ENCODE measurements around the gene MAGEB2.

The MAGEB2 gene

DNA sequence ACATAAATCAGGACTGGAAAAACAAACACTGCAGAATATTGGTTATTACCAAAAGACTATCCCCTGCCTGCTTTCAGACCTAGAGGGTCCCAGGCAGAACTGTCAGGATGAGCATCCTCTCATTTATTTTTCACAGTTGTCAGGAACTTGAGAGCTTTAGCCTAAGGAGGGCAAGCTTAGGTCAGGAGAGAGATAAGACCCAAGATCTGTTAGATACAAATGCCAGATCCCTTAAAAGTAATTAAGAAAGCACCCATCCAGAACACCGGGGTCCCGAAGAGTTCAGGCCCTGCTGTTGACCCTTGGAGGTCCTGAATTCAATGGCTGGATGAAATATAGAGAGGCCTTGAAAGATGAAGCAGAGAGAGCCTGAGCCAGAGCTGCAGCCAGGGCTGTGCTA lies 9.2 kb downstream of the MAGEB2 start:
- H3K27ac ChIP-seq (ENCODE audit: low read depth, low read length, severe bottlenecking), result peak overlapping the region; percentile 57
- H3K4me1 ChIP-seq (ENCODE audit: control insufficient read depth, insufficient read depth, low read length, poor library complexity, severe bottlenecking), result no peaks in the 10 kb centered on the region
- H3K36me3 ChIP-seq (ENCODE audit: control insufficient read depth, insufficient read depth, low read length), result no peaks in the 10 kb centered on the region
- WGBS, 2 experiments (ENCODE audit: insufficient coverage in 2 of 2), result no CpG with 5 or more reads among the region's 2 CpGs
- no peaks in the 10 kb centered on the region for H3K9me3 ChIP-seq (ENCODE audit: control insufficient read depth, low read length)
- H3K4me3 ChIP-seq (ENCODE audit: extremely low read depth, insufficient read depth, low read length, poor library complexity, severe bottlenecking), result no peak overlapping the region

DNA sequence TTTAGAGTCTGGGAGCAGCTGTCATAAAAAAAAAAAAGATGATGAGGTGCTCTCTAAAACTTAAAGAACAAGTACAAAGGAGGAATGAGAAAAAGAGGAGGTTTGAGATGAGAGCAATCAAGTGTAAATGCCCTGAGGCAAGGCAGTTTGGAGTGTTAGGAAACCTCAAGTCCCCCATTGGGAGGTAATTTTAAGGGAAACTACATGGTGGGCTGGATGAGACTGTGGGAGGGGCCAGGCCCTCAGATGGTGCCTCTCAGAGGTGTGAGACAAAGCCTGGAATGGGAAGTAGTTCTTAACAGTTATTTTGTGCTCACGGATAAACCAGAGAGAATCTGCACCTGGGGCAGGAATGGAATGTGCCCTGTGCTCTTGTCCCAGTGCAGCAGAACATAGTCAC lies 13.2 kb downstream of the MAGEB2 start:
- Histone ChIP-seq H3K4me3 (ENCODE audit: extremely low read depth, insufficient read depth, low read length, poor library complexity, severe bottlenecking) (no peak overlapping the region), H3K4me1 (ENCODE audit: control insufficient read depth, insufficient read depth, low read length, poor library complexity, severe bottlenecking) (no peaks in the 10 kb centered on the region), H3K9me3 (ENCODE audit: control insufficient read depth, low read length) (no peaks in the 10 kb centered on the region), H3K36me3 (ENCODE audit: control insufficient read depth, insufficient read depth, low read length) (no peaks in the 10 kb centered on the region), H3K27ac (ENCODE audit: low read depth, low read length, severe bottlenecking) (no peak overlapping the region)
- WGBS, 2 experiments (ENCODE audit: insufficient coverage in 2 of 2), result 29% methylated on average over 1 of the region's 1 CpG; no CpG with 5 or more reads in 1 of the 2 experiments

- Histone ChIP-seq H3K9me3 (ENCODE audit: control insufficient read depth, low read length) (no peaks in the 10 kb centered on the region), H3K27ac (ENCODE audit: low read depth, low read length, severe bottlenecking) (no peak within 1 kb of the TSS), H3K4me3 (ENCODE audit: extremely low read depth, insufficient read depth, low read length, poor library complexity, severe bottlenecking) (no peak within 1 kb of the TSS), H3K36me3 (ENCODE audit: control insufficient read depth, insufficient read depth, low read length) (no peaks in the 10 kb centered on the region), H3K4me1 (ENCODE audit: control insufficient read depth, insufficient read depth, low read length, poor library complexity, severe bottlenecking) (no peaks in the 10 kb centered on the region)
- 94% methylated on average over 2 of the region's 4 CpGs; no CpG with 5 or more reads in 1 of the 2 experiments for WGBS, 2 experiments (ENCODE audit: insufficient coverage in 2 of 2)
Measured at GRCh38 chrX:30230395-30230794, 15.0 kb downstream of the MAGEB2 start, which contains the start of gene MAGEB3. MAGEB3 (plus strand) TSS chrX:30230657; CDS start chrX:30235925, 5,268 bp downstream.

GRCh38 chrX:30241724-30242415 lies 26.5 kb downstream of the MAGEB2 start, which contains the start of gene MAGEB4:
MAGEB4 (plus strand) TSS chrX:30242000; CDS start chrX:30242136, 136 bp downstream.
- Histone ChIP-seq H3K36me3 (ENCODE audit: control insufficient read depth, insufficient read depth, low read length) (no peaks in the 10 kb centered on the region), H3K4me1 (ENCODE audit: control insufficient read depth, insufficient read depth, low read length, poor library complexity, severe bottlenecking) (no peaks in the 10 kb centered on the region), H3K27ac (ENCODE audit: low read depth, low read length, severe bottlenecking) (no peak within 1 kb of the TSS), H3K9me3 (ENCODE audit: control insufficient read depth, low read length) (no peaks in the 10 kb centered on the region), H3K4me3 (ENCODE audit: extremely low read depth, insufficient read depth, low read length, poor library complexity, severe bottlenecking) (no peak within 1 kb of the TSS)
- WGBS, 2 experiments (ENCODE audit: insufficient coverage in 2 of 2), result 93 to 100% methylated on average over 1 to 4 of the region's 10 CpGs

GRCh38 chrX:30246769-30247489 lies 31.6 kb downstream of the MAGEB2 start, which contains the start of gene MAGEB1:
MAGEB1 (plus strand) TSS chrX:30247146; CDS start chrX:30250494, 3,348 bp downstream.
- WGBS, 2 experiments (ENCODE audit: insufficient coverage in 2 of 2), result 87 to 92% methylated on average over 7 to 22 of the region's 38 CpGs

GRCh38 chrX:30248854-30249253 lies 33.5 kb downstream of the MAGEB2 start:
- Histone ChIP-seq H3K4me3 (ENCODE audit: extremely low read depth, insufficient read depth, low read length, poor library complexity, severe bottlenecking) (no peak overlapping the region), H3K9me3 (ENCODE audit: control insufficient read depth, low read length) (no peaks in the 10 kb centered on the region)
- 95% methylated on average over 4 of the region's 4 CpGs; no CpG with 5 or more reads in 1 of the 2 experiments for WGBS, 2 experiments (ENCODE audit: insufficient coverage in 2 of 2)

More at GRCh38 chrX:30246769-30247489, 31.6 kb downstream of the MAGEB2 start, which contains the start of gene MAGEB1:
- Histone ChIP-seq H3K36me3 (ENCODE audit: control insufficient read depth, insufficient read depth, low read length) (no peaks in the 10 kb centered on the region), H3K4me3 (ENCODE audit: extremely low read depth, insufficient read depth, low read length, poor library complexity, severe bottlenecking) (no peak within 1 kb of the TSS), H3K4me1 (ENCODE audit: control insufficient read depth, insufficient read depth, low read length, poor library complexity, severe bottlenecking) (no peaks in the 10 kb centered on the region), H3K27ac (ENCODE audit: low read depth, low read length, severe bottlenecking) (no peak within 1 kb of the TSS), H3K9me3 (ENCODE audit: control insufficient read depth, low read length) (no peaks in the 10 kb centered on the region)

GRCh38 chrX:30253257-30253656 lies 37.9 kb downstream of the MAGEB2 start:
- H3K9me3 ChIP-seq (ENCODE audit: control insufficient read depth, low read length), result no peaks in the 10 kb centered on the region
- no CpG with 5 or more reads among the region's 1 CpG for WGBS, 2 experiments (ENCODE audit: insufficient coverage in 2 of 2)
- no peaks in the 10 kb centered on the region for H3K4me1 ChIP-seq (ENCODE audit: control insufficient read depth, insufficient read depth, low read length, poor library complexity, severe bottlenecking)

More at GRCh38 chrX:30248854-30249253, 33.5 kb downstream of the MAGEB2 start:
- no peaks in the 10 kb centered on the region for H3K4me1 ChIP-seq (ENCODE audit: control insufficient read depth, insufficient read depth, low read length, poor library complexity, severe bottlenecking)
- H3K27ac ChIP-seq (ENCODE audit: low read depth, low read length, severe bottlenecking), result no peak overlapping the region
- H3K36me3 ChIP-seq (ENCODE audit: control insufficient read depth, insufficient read depth, low read length), result no peaks in the 10 kb centered on the region

GRCh38 chrX:30259927-30260326 lies 44.6 kb downstream of the MAGEB2 start:
- Histone ChIP-seq H3K4me1 (ENCODE audit: control insufficient read depth, insufficient read depth, low read length, poor library complexity, severe bottlenecking) (no peaks in the 10 kb centered on the region), H3K36me3 (ENCODE audit: control insufficient read depth, insufficient read depth, low read length) (no peaks in the 10 kb centered on the region), H3K27ac (ENCODE audit: low read depth, low read length, severe bottlenecking) (no peak overlapping the region), H3K4me3 (ENCODE audit: extremely low read depth, insufficient read depth, low read length, poor library complexity, severe bottlenecking) (no peak overlapping the region), H3K9me3 (ENCODE audit: control insufficient read depth, low read length) (no peaks in the 10 kb centered on the region)
- no CpG with 5 or more reads among the region's 2 CpGs for WGBS, 2 experiments (ENCODE audit: insufficient coverage in 2 of 2)

More at GRCh38 chrX:30253257-30253656, 37.9 kb downstream of the MAGEB2 start:
- no peaks in the 10 kb centered on the region for H3K36me3 ChIP-seq (ENCODE audit: control insufficient read depth, insufficient read depth, low read length)
- no peak overlapping the region for H3K4me3 ChIP-seq (ENCODE audit: extremely low read depth, insufficient read depth, low read length, poor library complexity, severe bottlenecking)
- H3K27ac ChIP-seq (ENCODE audit: low read depth, low read length, severe bottlenecking), result no peak overlapping the region

- no peaks in the 10 kb centered on the region for H3K4me1 ChIP-seq (ENCODE audit: control insufficient read depth, insufficient read depth, low read length, poor library complexity, severe bottlenecking)
- H3K27ac ChIP-seq (ENCODE audit: low read depth, low read length, severe bottlenecking), result no peak overlapping the region
- no peaks in the 10 kb centered on the region for H3K36me3 ChIP-seq (ENCODE audit: control insufficient read depth, insufficient read depth, low read length)
- no peak overlapping the region for H3K4me3 ChIP-seq (ENCODE audit: extremely low read depth, insufficient read depth, low read length, poor library complexity, severe bottlenecking)
- no peaks in the 10 kb centered on the region for H3K9me3 ChIP-seq (ENCODE audit: control insufficient read depth, low read length)
Measured at GRCh38 chrX:30261012-30261411, 45.6 kb downstream of the MAGEB2 start.

GRCh38 chrX:30262763-30263162 lies 47.4 kb downstream of the MAGEB2 start:
- H3K36me3 ChIP-seq (ENCODE audit: control insufficient read depth, insufficient read depth, low read length), result no peaks in the 10 kb centered on the region
- no peaks in the 10 kb centered on the region for H3K9me3 ChIP-seq (ENCODE audit: control insufficient read depth, low read length)
- H3K4me1 ChIP-seq (ENCODE audit: control insufficient read depth, insufficient read depth, low read length, poor library complexity, severe bottlenecking), result no peaks in the 10 kb centered on the region
- WGBS, 2 experiments (ENCODE audit: insufficient coverage in 2 of 2), result no CpG with 5 or more reads among the region's 1 CpG
- H3K4me3 ChIP-seq (ENCODE audit: extremely low read depth, insufficient read depth, low read length, poor library complexity, severe bottlenecking), result no peak overlapping the region
- no peak overlapping the region for H3K27ac ChIP-seq (ENCODE audit: low read depth, low read length, severe bottlenecking)
